CD4-positive, alpha-beta T cell treated with Interleukin-4 for 1 hour (primary cell): ENCODE data around the gene TAX1BP1.
"Not testable (repeated sequence)": the region's sequence is repeated elsewhere in the genome, so short reads cannot be mapped to it uniquely, and the experiment has no call there.

ENCODE experiments used
- DNase-seq, 2 donors: peaks; one replicate each; pipeline ENCODE4 v3.0.0-alpha.2; 2020 to 2022

TAX1BP1 gene

GRCh38 chr7:27740449-27741086, 606 bp downstream of the TAX1BP1 start:
- DNase-seq, result peak; percentile 82 to 88

GRCh38 chr7:27742091-27742710, 2.2 kb downstream of the TAX1BP1 start:
- DNase-seq, result not testable (repeated sequence)

GRCh38 chr7:27745064-27745583, 5.2 kb downstream of the TAX1BP1 start:
- no peak for DNase-seq

GRCh38 chr7:27746486-27746885, 6.5 kb downstream of the TAX1BP1 start:
- DNase-seq, result no peak

GRCh38 chr7:27746978-27747377, 7.0 kb downstream of the TAX1BP1 start:
- no peak for DNase-seq

- no peak for DNase-seq
These were observed 7.8 kb downstream of the TAX1BP1 start for GRCh38 chr7:27747589-27748368.

GRCh38 chr7:27750316-27750715, 10.4 kb downstream of the TAX1BP1 start:
- no peak for DNase-seq

GRCh38 chr7:27751888-27752660, 12.1 kb downstream of the TAX1BP1 start:
- DNase-seq, result no peak

- no peak for DNase-seq
These were observed 13.9 kb downstream of the TAX1BP1 start for GRCh38 chr7:27753863-27754262.

GRCh38 chr7:27756298-27756697, 16.3 kb downstream of the TAX1BP1 start:
- no peak for DNase-seq

GRCh38 chr7:27759491-27759890, 19.5 kb downstream of the TAX1BP1 start:
- no peak for DNase-seq

- DNase-seq, result no peak
These were observed 22.1 kb downstream of the TAX1BP1 start for GRCh38 chr7:27762062-27762461.

- DNase-seq, result no peak
These were observed 24.1 kb downstream of the TAX1BP1 start for GRCh38 chr7:27763983-27764508.

- no peak for DNase-seq
These were observed 25.9 kb downstream of the TAX1BP1 start for GRCh38 chr7:27765841-27766240.

GRCh38 chr7:27767374-27767773, 27.4 kb downstream of the TAX1BP1 start:
- no peak for DNase-seq

- no peak for DNase-seq
These were observed 31.1 kb downstream of the TAX1BP1 start for GRCh38 chr7:27771111-27771510.

- DNase-seq, result peak in 1 of 2 donors; percentile 6
These were observed 34.9 kb downstream of the TAX1BP1 start for GRCh38 chr7:27774717-27775328.

- DNase-seq, result no peak
These were observed 35.8 kb downstream of the TAX1BP1 start for GRCh38 chr7:27775782-27776181.

GRCh38 chr7:27777662-27778061, 37.7 kb downstream of the TAX1BP1 start:
- DNase-seq, result no peak

- no peak for DNase-seq
These were observed 39.9 kb downstream of the TAX1BP1 start for GRCh38 chr7:27779873-27780272.

- DNase-seq, result no peak
These were observed 41.2 kb downstream of the TAX1BP1 start for GRCh38 chr7:27781188-27781587.

- DNase-seq, result no peak
These were observed 42.9 kb downstream of the TAX1BP1 start for GRCh38 chr7:27782849-27783248.
